ENCODE data around the gene STK24. TPM values are rescaled to one million over a fixed set of nuclear protein-coding genes. Genes with fewer than 3 reads are reported as not detected.

The STK24 gene
- polyA plus RNA-seq, 1 of the 3 experiments (the other 2 are of a cell fraction), result 30.5 TPM

- Histone ChIP-seq H3K9ac (no peak overlapping the region), H3K9me2 (no peaks in the 10 kb centered on the region), H3K27ac (ENCODE audit: low read depth in 2 of 2, low read length in 1 of 2) (no peak overlapping the region), H3K4me3 (ENCODE audit: low read depth in 2 of 2, low read length in 1 of 2) (no peak overlapping the region), H3K4me1 (ENCODE audit: control insufficient read depth in 1 of 2, insufficient read depth in 2 of 2, low read depth in 1 of 2, low read length in 1 of 2) (no peaks in the 10 kb centered on the region; a peak in 1 of 4 replicates), H2AFZ (ENCODE audit: low read depth) (no peak overlapping the region), H4K20me1 (ENCODE audit: insufficient read depth) (no peaks in the 10 kb centered on the region), H3K4me2 (no peak overlapping the region), H3F3A (replicated peaks; ENCODE audit: insufficient read depth) (no peaks in the 10 kb centered on the region), H3K9me3 (no peaks in the 10 kb centered on the region), H3K27me3 (ENCODE audit: insufficient read depth) (no peaks in the 10 kb centered on the region), H3K79me2 (ENCODE audit: insufficient read depth) (no peaks in the 10 kb centered on the region), H3K36me3 (replicated peaks in 1 of 2; ENCODE audit: control insufficient read depth in 1 of 2, insufficient read depth in 2 of 2, low read length in 1 of 2) (no peaks in the 10 kb centered on the region)
- TF ChIP-seq RXRA (IDR thresholded peaks at IDR 0.05; ENCODE audit: borderline replicate concordance, low read depth) (no peak), YY1 (IDR thresholded peaks at IDR 0.05; ENCODE audit: low read depth) (no peak), RAD21 (IDR thresholded peaks at IDR 0.05; ENCODE audit: low read length) (no peak), RFX5 (IDR thresholded peaks at IDR 0.05; ENCODE audit: low read length) (no peak), USF1 (IDR thresholded peaks at IDR 0.05; ENCODE audit: borderline replicate concordance, low read depth) (no peak), SIN3A (IDR thresholded peaks at IDR 0.05; ENCODE audit: borderline replicate concordance, low read depth, low read length) (no peak), JUND (IDR thresholded peaks at IDR 0.05) (no peak), ELF1 (IDR thresholded peaks at IDR 0.05) (no peak), MEF2A (IDR thresholded peaks at IDR 0.05; ENCODE audit: borderline replicate concordance, low read depth) (no peak), EP300 (IDR thresholded peaks at IDR 0.05; ENCODE audit: borderline replicate concordance in 1 of 2, low read depth in 1 of 2, low read length in 1 of 2) (no peak), CHD2 (IDR thresholded peaks at IDR 0.05; ENCODE audit: low read length, partially characterized antibody) (no peak), SMC3 (IDR thresholded peaks at IDR 0.05; ENCODE audit: low read depth, low read length) (no peak), MAX (IDR thresholded peaks at IDR 0.05; ENCODE audit: low read depth) (no peak), MXI1 (IDR thresholded peaks at IDR 0.05; ENCODE audit: low read depth, low read length) (no peak), FOSL2 (IDR thresholded peaks at IDR 0.05; ENCODE audit: borderline replicate concordance, low read depth) (no peak), FOXJ3 (CRISPR knock-in tag; IDR thresholded peaks at IDR 0.05) (no peak), ZBTB33 (IDR thresholded peaks at IDR 0.05; ENCODE audit: borderline replicate concordance, low read depth) (no peak), TEAD4 (IDR thresholded peaks at IDR 0.05; ENCODE audit: borderline replicate concordance, insufficient read depth) (no peak)
- ChIA-PET POLR2A (no interaction called here), CTCF (no interaction called here)
- no peak for DNase-seq
- WGBS (ENCODE audit: low lambda C conversion rate), result 77% methylated on average over 5 of the region's 5 CpGs
Measured at GRCh38 chr13:98592362-98592732, 15.4 kb upstream of the STK24 start.
